NOMO-1 (cell line): ENCODE data around the gene KRT28.
"Not testable (repeated sequence)": the region's sequence is repeated elsewhere in the genome, so short reads cannot be mapped to it uniquely, and the experiment has no call there.

Source experiments
- DNase-seq, 2 experiments: peaks; one replicate each; lab custom pipeline; 2025; ENCODE audit not compliant: unreplicated experiment in 2 of 2; lab: John Stamatoyannopoulos, UW

KRT28 gene

DNA sequence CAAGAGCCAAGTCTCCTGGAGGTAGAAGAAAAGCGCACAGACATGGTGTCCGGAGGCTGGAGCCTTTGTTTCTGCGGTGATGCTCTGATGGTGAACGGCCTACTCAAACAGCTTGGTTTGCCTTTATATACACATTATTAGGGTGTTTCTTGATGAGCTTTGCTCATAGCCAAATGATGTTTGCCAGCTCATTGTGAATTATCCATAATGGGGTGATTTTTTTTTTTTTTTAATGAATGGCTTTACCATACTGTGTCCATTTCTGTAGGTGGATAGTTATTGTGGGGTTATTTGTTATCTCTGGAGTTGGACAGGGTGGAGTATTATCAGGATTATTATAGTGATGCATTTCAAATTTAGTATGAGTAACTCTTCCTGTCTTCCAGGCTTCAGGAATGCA, 17.3 kb downstream of the KRT28 start, which contains the start of gene KRT27:
Gene KRT27, minus strand, starts transcription at position 101 of the 400 bp plus-strand sequence. Its CDS starts 57 bp downstream, at position 44.
- no peak for DNase-seq

GRCh38 chr17:40779181-40779909, 20.4 kb downstream of the KRT28 start:
- DNase-seq = peak in 1 of 2 experiments; percentile 31

DNA sequence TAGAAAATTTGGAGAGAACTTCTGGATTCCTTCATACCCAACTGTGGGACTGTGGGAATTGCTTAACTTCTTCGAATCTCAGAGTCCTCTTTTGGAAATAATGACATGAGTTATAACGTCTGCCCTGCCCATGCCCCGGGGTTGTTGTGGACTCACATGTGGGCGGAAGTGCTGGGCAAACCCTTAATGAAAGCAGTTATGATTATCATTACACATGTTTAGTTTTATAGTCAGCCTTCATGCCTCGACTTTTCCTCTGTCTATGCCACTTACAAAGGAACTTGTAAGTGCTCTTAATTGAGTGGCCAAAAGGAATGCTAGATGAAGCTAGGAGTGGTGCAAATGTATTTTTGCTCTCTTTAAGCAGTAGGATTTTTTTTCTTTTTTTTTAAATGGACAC, 21.3 kb downstream of the KRT28 start:
- peak; percentile 16 to 31 for DNase-seq

DNA sequence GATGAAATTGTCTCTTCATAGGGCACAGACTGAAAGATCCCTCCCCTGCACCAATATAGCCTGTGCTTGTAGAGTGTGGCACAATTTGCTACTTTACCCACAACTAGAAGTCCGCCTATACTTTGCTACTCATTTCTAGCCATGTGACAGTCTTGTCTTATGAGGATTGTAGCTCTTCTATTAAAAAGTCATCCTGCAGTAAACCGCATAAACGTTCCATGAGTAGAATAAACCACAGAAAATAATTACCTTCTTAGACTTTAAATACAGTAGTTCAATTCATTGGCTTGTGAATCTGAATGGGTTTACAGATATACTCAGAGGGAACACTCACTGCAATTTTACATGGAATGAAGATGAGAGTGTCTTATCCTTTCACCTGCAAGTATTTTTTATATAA, 21.8 kb downstream of the KRT28 start:
- DNase-seq = peak in 1 of 2 experiments; percentile 42

- DNase-seq = no peak
Measured at GRCh38 chr17:40777459-40777858, 22.3 kb downstream of the KRT28 start.

DNA sequence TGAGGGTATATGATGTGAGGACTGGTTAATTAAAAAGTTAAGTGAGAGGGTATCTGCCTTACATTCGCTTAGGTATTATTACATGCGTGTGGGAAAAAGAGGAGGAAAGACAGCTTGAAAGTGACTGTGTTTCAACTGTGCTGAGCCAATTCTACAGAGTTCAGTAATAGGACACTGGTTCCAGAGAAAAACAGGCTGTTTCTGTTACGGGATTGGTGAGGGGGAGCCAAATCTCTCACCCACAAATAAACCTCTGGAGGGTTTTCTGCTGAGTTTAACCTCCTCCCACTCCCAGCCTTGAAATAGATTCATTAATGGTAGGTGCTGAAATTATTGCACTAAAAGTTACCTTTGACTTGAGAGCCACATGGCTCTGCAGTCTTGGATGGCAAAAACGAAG, 23.8 kb downstream of the KRT28 start:
- DNase-seq = no peak

GRCh38 chr17:40772101-40772500, 27.7 kb downstream of the KRT28 start, which contains the start of gene KRT26:
Gene KRT26 (minus strand): TSS chr17:40772201. CDS start chr17:40772113, 88 bp downstream.
- no peak for DNase-seq

- DNase-seq = no peak
Measured at GRCh38 chr17:40765657-40766056, 34.1 kb downstream of the KRT28 start.

GRCh38 chr17:40763752-40764151, 36.0 kb downstream of the KRT28 start:
- DNase-seq = no peak

DNA sequence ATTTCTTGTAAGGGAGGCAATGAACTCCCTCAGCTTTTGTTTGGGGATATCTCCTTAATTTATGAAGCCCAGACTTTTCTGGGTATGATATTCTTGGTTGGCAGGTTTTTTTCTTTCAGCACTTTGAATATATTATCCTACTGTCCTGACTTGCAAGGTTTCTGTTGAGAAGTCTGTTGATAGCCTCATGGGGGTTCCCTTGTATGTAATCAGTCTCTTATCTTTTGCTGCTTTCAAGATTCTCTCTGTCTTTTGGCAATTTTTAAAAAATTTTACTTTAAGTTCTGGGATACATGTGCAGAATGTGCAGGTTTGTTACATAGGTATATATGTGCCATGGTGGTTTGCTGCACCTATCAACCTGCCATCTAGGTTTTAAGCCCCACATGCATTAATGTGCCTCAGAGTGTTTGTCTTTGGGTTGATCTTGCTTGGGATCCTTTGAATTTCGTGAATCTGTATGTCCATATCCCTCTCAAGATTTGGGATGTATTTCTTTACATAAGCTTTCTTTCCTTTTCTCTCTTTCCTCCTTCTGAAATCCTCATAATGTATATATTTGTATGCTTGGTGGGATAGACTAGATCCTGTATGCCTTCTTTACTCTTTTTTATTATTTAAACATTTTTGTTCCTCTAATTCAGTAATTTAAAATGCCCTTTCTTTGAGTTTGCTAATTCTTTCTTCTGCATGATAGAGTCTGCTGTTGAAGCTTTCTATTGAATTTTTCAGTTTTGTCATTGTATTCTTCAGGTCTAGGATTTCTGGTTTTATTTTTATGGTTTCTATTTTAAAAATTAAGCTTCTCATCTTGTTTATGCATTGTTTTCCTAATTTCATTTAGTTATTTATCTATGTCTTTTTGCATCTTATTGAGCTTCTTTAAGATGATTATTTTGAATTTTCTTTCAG, 39.4 kb downstream of the KRT28 start:
- no peak for DNase-seq

GRCh38 chr17:40755231-40755630, 44.5 kb downstream of the KRT28 start, which contains the start of gene KRT25:
Gene KRT25 (minus strand): TSS chr17:40755331. CDS start chr17:40755271, 60 bp downstream.
- DNase-seq = no peak

- DNase-seq = no peak
Measured at GRCh38 chr17:40753804-40754203, 46.0 kb downstream of the KRT28 start.

- no peak for DNase-seq
Measured at GRCh38 chr17:40751065-40751464, 48.7 kb downstream of the KRT28 start.

GRCh38 chr17:40750391-40750790, 49.4 kb downstream of the KRT28 start:
- no peak for DNase-seq

GRCh38 chr17:40748666-40749065, 51.1 kb downstream of the KRT28 start:
- DNase-seq = not testable (repeated sequence)
